GM12878 (cell line): ENCODE results near the gene CAPN8. TPM values are rescaled to one million over a fixed set of nuclear protein-coding genes. Genes with fewer than 3 reads are reported as not detected.

Experiments
- ATAC-seq: fragments of 200-7000 bp; cut with Tn5 transposase; 3 replicates; pipeline ENCODE4 v1.9.1; 2020; ENCODE audit warnings: mild to moderate bottlenecking, moderate library complexity
- BruUV-seq: library from RNA; stranded (reverse); fragments of 400-500 nt; replicated peaks from 2 replicates; lab custom pipeline; 2021; lab: Mats Ljungman, UMichigan
- CTCF ChIA-PET: fragments of 300-600 bp; sonication (Branson Sonifier 250); formaldehyde crosslinking; extraction: SDS; loops from one replicate; lab custom pipeline; 2021; ENCODE audit warnings: inconsistent platforms; lab: Yijun Ruan, JAX
- POLR2A ChIA-PET: fragments of 350-600 bp; formaldehyde crosslinking; extraction: SDS; loops from one replicate; lab custom pipeline; 2021; ENCODE audit warnings: inconsistent platforms; lab: Charles Lee
- RAD21 ChIA-PET: fragments of 300-600 bp; sonication (Branson Sonifier 250); formaldehyde crosslinking; loops from one replicate; lab custom pipeline; 2023; ENCODE audit warnings: antibody characterized with exemption; ENCODE audit not compliant: unreplicated experiment; lab: Charles Lee
- SMC1A ChIA-PET: fragments of 300-600 bp; sonication (Branson Sonifier 250); formaldehyde crosslinking; loops from one replicate; lab custom pipeline; 2023; ENCODE audit not compliant: unreplicated experiment, uncharacterized antibody; lab: Charles Lee
- DNase-seq: peaks from one replicate; pipeline ENCODE4 v3.0.0-alpha.2; 2011; ENCODE audit warnings: low read depth, low spot score
- FAIRE-seq: peaks from 3 replicates; lab custom pipeline; 2011; peaks lifted over from hg19 to GRCh38; lab: Jason Lieb, UNC
- H2AFZ ChIP-seq: 2 replicates; pipeline ENCODE4 v1.6.0; 2011; ENCODE audit warnings: low read depth, low read length, control low read depth; ENCODE audit not compliant: control insufficient read depth
- H3K27ac ChIP-seq: 2 replicates; pipeline ENCODE4 v1.5.1; 2011; ENCODE audit warnings: control low read depth; ENCODE audit not compliant: control insufficient read depth, insufficient read depth
- H3K27me3 ChIP-seq, 2 experiments: replicated peaks in 1 of 2; 2 replicates each; pipeline versions ENCODE4 v1.6.0 to v1.6.1; 2011; ENCODE audit warnings: low read length in 1 of 2; ENCODE audit not compliant: control insufficient read depth in 2 of 2, insufficient read depth in 2 of 2
- H3K36me3 ChIP-seq, 2 experiments: 2 replicates each; pipeline ENCODE4 v1.5.1; 2011; ENCODE audit warnings: low read length in 1 of 2; ENCODE audit not compliant: control insufficient read depth in 2 of 2, insufficient read depth in 2 of 2
- H3K4me1 ChIP-seq: 2 replicates; pipeline ENCODE4 v1.6.1; 2011; ENCODE audit warnings: mild to moderate bottlenecking, low read length, moderate library complexity, mixed read lengths; ENCODE audit not compliant: control insufficient read depth, insufficient read depth
- H3K4me2 ChIP-seq: 2 replicates; pipeline ENCODE4 v1.6.0; 2011; ENCODE audit warnings: control low read depth; ENCODE audit not compliant: control insufficient read depth, insufficient read depth
- H3K4me3 ChIP-seq: fragments of 200-600 bp; sonication (generic); 2 replicates; pipeline ENCODE4 v1.5.1; 2016
- H3K79me2 ChIP-seq: 2 replicates; pipeline ENCODE4 v1.6.0; 2011; ENCODE audit warnings: low read length; ENCODE audit not compliant: control insufficient read depth, insufficient read depth
- H3K9ac ChIP-seq: 2 replicates; pipeline ENCODE4 v1.8.0; 2011; ENCODE audit warnings: low read length, control low read depth, mixed read lengths; ENCODE audit not compliant: control insufficient read depth, insufficient read depth
- H3K9me3 ChIP-seq: replicated peaks from 3 replicates; pipeline ENCODE4 v1.5.1; 2011; ENCODE audit warnings: mild to moderate bottlenecking, low read length; ENCODE audit not compliant: control insufficient read depth, insufficient read depth
- H4K20me1 ChIP-seq: 2 replicates; pipeline ENCODE4 v1.6.0; 2011; ENCODE audit not compliant: control insufficient read depth, insufficient read depth
- FOS ChIP-seq: IDR thresholded peaks from 3 replicates; pipeline ENCODE4 v1.6.1; 2011; ENCODE audit warnings: borderline replicate concordance; ENCODE audit not compliant: insufficient read length; ENCODE audit errors: extremely low read depth
- IKZF1 ChIP-seq: fragments of 450-650 bp; conservative IDR thresholded peaks from 2 replicates; pipeline ENCODE4 v1.6.1; 2017; ENCODE audit warnings: antibody characterized with exemption, mild to moderate bottlenecking
- IKZF2 ChIP-seq, 2 experiments: fragments of 450-650 bp; IDR thresholded peaks; 2 replicates each; pipeline ENCODE4 v1.6.1; 2017; ENCODE audit warnings: mild to moderate bottlenecking in 2 of 2, moderate library complexity in 2 of 2
- JUND ChIP-seq: IDR thresholded peaks from 2 replicates; pipeline ENCODE4 v1.6.1; 2012; ENCODE audit warnings: low read depth, mild to moderate bottlenecking, low read length, improper control_type of control experiment, moderate library complexity
- KAT2A ChIP-seq: conservative IDR thresholded peaks from 2 replicates; pipeline ENCODE4 v1.6.1; 2011; ENCODE audit warnings: low read depth, low read length; ENCODE audit not compliant: control insufficient read depth
- KDM1A ChIP-seq: fragments of 200-600 bp; sonication (generic); IDR thresholded peaks from 2 replicates; pipeline ENCODE4 v1.6.1; 2016; ENCODE audit warnings: borderline replicate concordance
- MEF2B ChIP-seq: fragments of 450-650 bp; IDR thresholded peaks from 2 replicates; pipeline ENCODE4 v1.6.1; 2018; ENCODE audit warnings: mild to moderate bottlenecking, moderate library complexity; ENCODE audit not compliant: partially characterized antibody, poor library complexity, severe bottlenecking
- NFYB ChIP-seq: IDR thresholded peaks from 2 replicates; pipeline ENCODE4 v1.6.1; 2011; ENCODE audit warnings: low read depth, mild to moderate bottlenecking, low read length, improper control_type of control experiment, moderate library complexity; ENCODE audit not compliant: insufficient read depth
- NR2C2 ChIP-seq: IDR thresholded peaks from 2 replicates; pipeline ENCODE4 v1.6.1; 2011; ENCODE audit warnings: borderline replicate concordance, low read depth; ENCODE audit not compliant: control insufficient read depth, insufficient read length
- POLR2AphosphoS2 ChIP-seq: IDR thresholded peaks from 2 replicates; pipeline ENCODE4 v1.6.1; 2011; ENCODE audit warnings: low read depth, mild to moderate bottlenecking, low read length, improper control_type of control experiment, moderate library complexity
- RAD21 ChIP-seq: IDR thresholded peaks from 2 replicates; pipeline ENCODE4 v1.6.1; 2011; ENCODE audit warnings: mild to moderate bottlenecking, low read depth, low read length, moderate library complexity; ENCODE audit not compliant: insufficient read depth
- STAT1 ChIP-seq: fragments of 450-650 bp; conservative IDR thresholded peaks from 2 replicates; pipeline ENCODE4 v1.6.1; 2014; ENCODE audit warnings: antibody characterized with exemption, mild to moderate bottlenecking
- STAT3 ChIP-seq: IDR thresholded peaks from 2 replicates; pipeline ENCODE4 v1.6.1; 2011; ENCODE audit warnings: low read depth, low read length, improper control_type of control experiment
- SUPT20H ChIP-seq: IDR thresholded peaks from 2 replicates; pipeline ENCODE4 v1.6.1; 2011; ENCODE audit warnings: low read depth, mild to moderate bottlenecking, low read length, moderate library complexity, borderline replicate concordance; ENCODE audit not compliant: control insufficient read depth
- SUZ12 ChIP-seq: fragments of 200-600 bp; sonication (generic); IDR thresholded peaks from one replicate; pipeline ENCODE4 v1.6.1; 2018; ENCODE audit warnings: antibody characterized with exemption, mild to moderate bottlenecking; ENCODE audit not compliant: unreplicated experiment
- TCF3 ChIP-seq: IDR thresholded peaks from 2 replicates; pipeline ENCODE4 v1.6.1; 2012; ENCODE audit warnings: low read depth, mild to moderate bottlenecking, low read length, borderline replicate concordance; ENCODE audit not compliant: insufficient read depth
- ZNF384 ChIP-seq: IDR thresholded peaks from 2 replicates; pipeline ENCODE4 v1.6.1; 2012; ENCODE audit warnings: low read depth, mild to moderate bottlenecking, low read length, improper control_type of control experiment, borderline replicate concordance
- WGBS: methylation state at CpG from one replicate; pipeline ENCODE4 v1.1.6; 2016; ENCODE audit warnings: low lambda C conversion rate; ENCODE audit not compliant: insufficient replicate concordance, insufficient coverage; ENCODE audit errors: missing lambda C conversion rate; 5-methylcytosine and 5-hydroxymethylcytosine counted together
- in situ Hi-C: fragments of 300-500 bp; cut with MboI; formaldehyde crosslinking; loops from 9 replicates; pipeline ENCODE4 v1.14.3; 2018; ENCODE audit warnings: mixed read lengths
- intact Hi-C: fragments of 100-400 bp; cut with micrococcal nuclease; formaldehyde crosslinking; loops from one replicate; pipeline ENCODE4 v1.14.2; 2022; ENCODE audit not compliant: unreplicated experiment
- polyA plus RNA-seq, 11 experiments: library from polyadenylated mRNA; depleted of rRNA in 4 of 11; unstranded in 6 of 11; stranded (reverse) in 5 of 11; fragments of >200 nt; fragmentation: Nextera tagmentation in 4 of 11; fragmentation: Illumina TruSeq in 1 of 11; extraction: Ambion mirVana in 4 of 11; extraction: Trizol in 1 of 11; gene quantifications; 1 replicate in 1 of 11; 2 replicates in 10 of 11; pipeline versions ENCODE4 v1.2.1 to v1.2.3, GENCODE V29; 2011 to 2016; ENCODE audit warnings: inconsistent platforms in 2 of 11, missing spikeins in 2 of 11, low read depth in 1 of 11
- total RNA-seq, 4 experiments: library from RNA; depleted of rRNA in 3 of 4; stranded (reverse); fragments of >200 nt in 3 of 4; fragmentation: Illumina TruSeq in 1 of 4; extraction: Trizol in 1 of 4; gene quantifications; 2 replicates each; pipeline versions ENCODE4 v1.2.1 to v1.2.3, GENCODE V29; 2013 to 2021
- TF ChIP-seq, protein P1 (sequence below): fragments of 450-650 bp; IDR thresholded peaks from 2 replicates; pipeline ENCODE4 v1.6.1; 2017; ENCODE audit warnings: low read depth, mild to moderate bottlenecking, moderate library complexity
- TF ChIP-seq, protein P2 (sequence below): IDR thresholded peaks from 2 replicates; pipeline ENCODE4 v1.6.1; 2011; ENCODE audit warnings: low read depth, mild to moderate bottlenecking, low read length, moderate library complexity, borderline replicate concordance; ENCODE audit errors: extremely low read depth
- TF ChIP-seq, protein P3 (sequence below): IDR thresholded peaks from 2 replicates; pipeline ENCODE4 v1.6.1; 2011; ENCODE audit warnings: borderline replicate concordance, low read depth, mild to moderate bottlenecking, moderate library complexity, mixed read lengths, low read length; ENCODE audit not compliant: insufficient read depth; ENCODE audit errors: extremely low read length

The CAPN8 gene
- total and polyA plus RNA-seq, 10 of the 15 experiments (the other 5 are each of a cell fraction or from before 2014, with no cell fraction given), result 6.4 to 30.7 (median 12.3) TPM

DNA sequence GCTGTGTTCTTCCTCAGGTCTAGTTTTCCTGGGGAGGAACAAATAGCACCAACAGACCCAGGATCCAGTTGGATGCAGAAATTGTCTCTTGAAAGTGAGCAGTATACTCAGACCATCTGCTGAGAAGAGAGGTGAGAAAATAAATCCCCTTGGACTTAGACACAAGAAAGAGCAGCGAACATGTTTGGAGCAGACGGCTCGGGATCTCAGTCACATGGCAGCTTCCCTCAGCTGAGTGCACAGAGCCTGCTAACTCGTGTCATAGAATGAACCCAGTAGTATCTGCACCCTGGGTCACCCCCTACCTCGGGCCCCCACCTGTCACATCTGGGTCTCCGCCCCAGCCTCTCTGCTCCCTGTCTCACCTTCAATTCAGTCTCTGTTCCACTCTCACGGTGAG is 156.7 kb downstream of the CAPN8 start:
- ATAC-seq (no peak), FAIRE-seq (no peak), DNase-seq (no peak)
- RAD21 ChIA-PET, result no interaction called here
- WGBS, result 31% methylated on average over 7 of the region's 7 CpGs
- POLR2A ChIA-PET, result no interaction called here
- Histone ChIP-seq H3K27ac (no peak overlapping the region), H3K27me3 (no peaks in the 10 kb centered on the region), H3K9ac (no peak overlapping the region), H3K79me2 (no peaks in the 10 kb centered on the region)
- CTCF ChIA-PET, result no interaction called here
- no TSS peak for BruUV-seq
- TF ChIP-seq IKZF1, result no peak
- TF ChIP-seq, protein P1, sequence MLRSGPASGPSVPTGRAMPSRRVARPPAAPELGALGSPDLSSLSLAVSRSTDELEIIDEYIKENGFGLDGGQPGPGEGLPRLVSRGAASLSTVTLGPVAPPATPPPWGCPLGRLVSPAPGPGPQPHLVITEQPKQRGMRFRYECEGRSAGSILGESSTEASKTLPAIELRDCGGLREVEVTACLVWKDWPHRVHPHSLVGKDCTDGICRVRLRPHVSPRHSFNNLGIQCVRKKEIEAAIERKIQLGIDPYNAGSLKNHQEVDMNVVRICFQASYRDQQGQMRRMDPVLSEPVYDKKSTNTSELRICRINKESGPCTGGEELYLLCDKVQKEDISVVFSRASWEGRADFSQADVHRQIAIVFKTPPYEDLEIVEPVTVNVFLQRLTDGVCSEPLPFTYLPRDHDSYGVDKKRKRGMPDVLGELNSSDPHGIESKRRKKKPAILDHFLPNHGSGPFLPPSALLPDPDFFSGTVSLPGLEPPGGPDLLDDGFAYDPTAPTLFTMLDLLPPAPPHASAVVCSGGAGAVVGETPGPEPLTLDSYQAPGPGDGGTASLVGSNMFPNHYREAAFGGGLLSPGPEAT, result no peak
- TF ChIP-seq STAT1, result no peak
- no peak for TF ChIP-seq RAD21
- no peak for TF ChIP-seq IKZF2 (IDR thresholded peaks at IDR 0.05)
- TF ChIP-seq NR2C2, result no peak
- TF ChIP-seq ZNF384, result no peak
- no peak for TF ChIP-seq JUND
- no peak for TF ChIP-seq TCF3
- TF ChIP-seq MEF2B, result no peak
- TF ChIP-seq KDM1A, result no peak
- TF ChIP-seq SUPT20H, result no peak
- no peak for TF ChIP-seq NFYB
- TF ChIP-seq KAT2A, result no peak
- TF ChIP-seq FOS, result no peak
- TF ChIP-seq STAT3, result no peak
- no peak for TF ChIP-seq SUZ12
- TF ChIP-seq, protein P2, sequence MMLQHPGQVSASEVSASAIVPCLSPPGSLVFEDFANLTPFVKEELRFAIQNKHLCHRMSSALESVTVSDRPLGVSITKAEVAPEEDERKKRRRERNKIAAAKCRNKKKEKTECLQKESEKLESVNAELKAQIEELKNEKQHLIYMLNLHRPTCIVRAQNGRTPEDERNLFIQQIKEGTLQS, result no peak
- TF ChIP-seq, protein P3, sequence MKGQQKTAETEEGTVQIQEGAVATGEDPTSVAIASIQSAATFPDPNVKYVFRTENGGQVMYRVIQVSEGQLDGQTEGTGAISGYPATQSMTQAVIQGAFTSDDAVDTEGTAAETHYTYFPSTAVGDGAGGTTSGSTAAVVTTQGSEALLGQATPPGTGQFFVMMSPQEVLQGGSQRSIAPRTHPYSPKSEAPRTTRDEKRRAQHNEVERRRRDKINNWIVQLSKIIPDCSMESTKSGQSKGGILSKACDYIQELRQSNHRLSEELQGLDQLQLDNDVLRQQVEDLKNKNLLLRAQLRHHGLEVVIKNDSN, result no peak
- TF ChIP-seq POLR2AphosphoS2, result no peak
- TF ChIP-seq, all 136 proteins: peak for 0
- intact Hi-C loops, result no loop called here
- no peak overlapping the region for H3K4me2 ChIP-seq
- H3K4me3 ChIP-seq, result no peak overlapping the region
- H2AFZ ChIP-seq, result no peak overlapping the region
- peaks cover 1% of the 10 kb centered on the region; the same call in 2 of the 3 replicates for H3K9me3 ChIP-seq
- no peaks in the 10 kb centered on the region for H3K36me3 ChIP-seq
- SMC1A ChIA-PET, result no interaction called here
- no peaks in the 10 kb centered on the region for H4K20me1 ChIP-seq
- in situ Hi-C loops, result no loop called here
- H3K4me1 ChIP-seq, result no peaks in the 10 kb centered on the region; the same call in 1 of the 2 replicates
